ENCODE data around the gene GART. TPM values are rescaled to one million over a fixed set of nuclear protein-coding genes. Genes with fewer than 3 reads are reported as not detected.

Gene GART
- total and polyA plus RNA-seq, 2 experiments from 2014 or later = 54.6 to 61.8 TPM

- no peaks in the 10 kb centered on the region for H3K27me3 ChIP-seq (replicated peaks; ENCODE audit: insufficient read depth)
- H3K79me2 ChIP-seq (ENCODE audit: insufficient read depth) = no peaks in the 10 kb centered on the region
- 0 out of 2 replicates have a peak, but pooled peaks cover 3% of the 10 kb centered on the region for H3K4me1 ChIP-seq (ENCODE audit: insufficient read depth)
- no peak overlapping the region for H3K4me3 ChIP-seq
- H3K9me3 ChIP-seq (ENCODE audit: low read depth) = no peaks in the 10 kb centered on the region
- no peak overlapping the region for H3K9ac ChIP-seq
- TF ChIP-seq EZH2phosphoT487 (IDR thresholded peaks at IDR 0.05; ENCODE audit: insufficient read depth, low read depth) (no peak), EZH2 (IDR thresholded peaks at IDR 0.05; ENCODE audit: insufficient read depth, poor library complexity, severe bottlenecking) (no peak)
- no peaks in the 10 kb centered on the region for H3K9me2 ChIP-seq (ENCODE audit: insufficient read depth)
- no peak overlapping the region for H3K4me2 ChIP-seq (ENCODE audit: unreplicated experiment)
- H4K20me1 ChIP-seq (ENCODE audit: insufficient read depth) = no peaks in the 10 kb centered on the region
- WGBS, 2 experiments (ENCODE audit: low coverage in 1 of 2, low lambda C conversion rate in 2 of 2, missing lambda C conversion rate in 2 of 2) = 91 to 97% methylated on average over 5 of the region's 5 CpGs
- in situ Hi-C loops (cut with MboI) = no loop called here
- H3K27ac ChIP-seq = no peak overlapping the region
- peaks cover 11% of the 10 kb centered on the region for H3K36me3 ChIP-seq (ENCODE audit: low read depth)
- DNase-seq = no peak
- no peaks in the 10 kb centered on the region for H3F3A ChIP-seq (ENCODE audit: insufficient read depth)
- H2AFZ ChIP-seq = no peak overlapping the region
Measured at GRCh38 chr21:33461538-33462250, 80.2 kb downstream of the GART start.

- in situ Hi-C loops (cut with MboI) = no loop called here
- Histone ChIP-seq H3K4me3 (no peak overlapping the region), H3K9me2 (ENCODE audit: insufficient read depth) (no peaks in the 10 kb centered on the region), H3K79me2 (ENCODE audit: insufficient read depth) (no peaks in the 10 kb centered on the region), H3K27me3 (replicated peaks; ENCODE audit: insufficient read depth) (no peaks in the 10 kb centered on the region), H3K9ac (no peak overlapping the region), H3K27ac (no peak overlapping the region), H3K9me3 (ENCODE audit: low read depth) (no peaks in the 10 kb centered on the region), H3K4me1 (ENCODE audit: insufficient read depth) (0 out of 2 replicates have a peak, but pooled peaks cover 3% of the 10 kb centered on the region), H2AFZ (no peak overlapping the region), H3K36me3 (ENCODE audit: low read depth) (peaks cover 15% of the 10 kb centered on the region), H4K20me1 (ENCODE audit: insufficient read depth) (no peaks in the 10 kb centered on the region), H3K4me2 (ENCODE audit: unreplicated experiment) (no peak overlapping the region), H3F3A (ENCODE audit: insufficient read depth) (no peaks in the 10 kb centered on the region)
- TF ChIP-seq EZH2 (IDR thresholded peaks at IDR 0.05; ENCODE audit: insufficient read depth, poor library complexity, severe bottlenecking) (no peak), EZH2phosphoT487 (IDR thresholded peaks at IDR 0.05; ENCODE audit: insufficient read depth, low read depth) (no peak)
- 93 to 94% methylated on average over 3 of the region's 3 CpGs for WGBS, 2 experiments (ENCODE audit: low coverage in 1 of 2, low lambda C conversion rate in 2 of 2, missing lambda C conversion rate in 2 of 2)
- DNase-seq = peak; percentile 29
Measured at GRCh38 chr21:33458861-33459260, 83.1 kb downstream of the GART start.

- Histone ChIP-seq H3K4me1 (ENCODE audit: insufficient read depth) (peaks cover 8% of the 10 kb centered on the region), H3F3A (ENCODE audit: insufficient read depth) (no peaks in the 10 kb centered on the region), H3K27ac (no peak overlapping the region), H3K36me3 (ENCODE audit: low read depth) (peaks cover 15% of the 10 kb centered on the region), H2AFZ (no peak overlapping the region), H4K20me1 (ENCODE audit: insufficient read depth) (no peaks in the 10 kb centered on the region), H3K4me2 (ENCODE audit: unreplicated experiment) (no peak overlapping the region), H3K4me3 (no peak overlapping the region), H3K9ac (no peak overlapping the region), H3K9me2 (ENCODE audit: insufficient read depth) (no peaks in the 10 kb centered on the region), H3K79me2 (ENCODE audit: insufficient read depth) (no peaks in the 10 kb centered on the region), H3K9me3 (ENCODE audit: low read depth) (no peaks in the 10 kb centered on the region), H3K27me3 (replicated peaks; ENCODE audit: insufficient read depth) (no peaks in the 10 kb centered on the region)
- TF ChIP-seq EZH2phosphoT487 (IDR thresholded peaks at IDR 0.05; ENCODE audit: insufficient read depth, low read depth) (no peak), EZH2 (IDR thresholded peaks at IDR 0.05; ENCODE audit: insufficient read depth, poor library complexity, severe bottlenecking) (no peak)
- WGBS, 2 experiments (ENCODE audit: low coverage in 1 of 2, low lambda C conversion rate in 2 of 2, missing lambda C conversion rate in 2 of 2) = 92% methylated on average over 6 of the region's 6 CpGs
- in situ Hi-C loops (cut with MboI) = no loop called here
- no peak for DNase-seq
Measured at GRCh38 chr21:33455686-33456446, 86.1 kb downstream of the GART start.

Other genes with a start within 250 kb of the GART start
- gene IFNAR1, start 217.1 kb downstream of the GART start, total RNA-seq (2014; rRNA removed; shearing (Covaris generic)) = 19.1 and 24.0 TPM in 2 replicates
- 55.9 and 65.1 TPM in 2 replicates for gene IFNAR1, start 217.1 kb downstream of the GART start, polyA plus RNA-seq (2016; fragmentation: Nextera tagmentation; extraction: Ambion mirVana)
- 92.8 and 98.3 TPM in 2 replicates for gene IFNGR2, start 138.7 kb downstream of the GART start, total RNA-seq (2014; rRNA removed; shearing (Covaris generic))
- 113 and 116 TPM in 2 replicates for gene IFNGR2, start 138.7 kb downstream of the GART start, polyA plus RNA-seq (2016; fragmentation: Nextera tagmentation; extraction: Ambion mirVana)
- 35.1 and 37.8 TPM in 2 replicates for gene TMEM50B, start 62.1 kb downstream of the GART start, total RNA-seq (2014; rRNA removed; shearing (Covaris generic))
- gene TMEM50B, start 62.1 kb downstream of the GART start, polyA plus RNA-seq (2016; fragmentation: Nextera tagmentation; extraction: Ambion mirVana) = 43.9 and 45.1 TPM in 2 replicates
- 0.38 and 2.4 TPM in 2 replicates for gene DNAJC28, start 50.4 kb downstream of the GART start, total RNA-seq (2014; rRNA removed; shearing (Covaris generic))
- 2.0 TPM in 2 replicates for gene DNAJC28, start 50.4 kb downstream of the GART start, polyA plus RNA-seq (2016; fragmentation: Nextera tagmentation; extraction: Ambion mirVana)
- gene SON, start 921 bp upstream of the GART start, total RNA-seq (2014; rRNA removed; shearing (Covaris generic)) = 106 and 109 TPM in 2 replicates
- gene SON, start 921 bp upstream of the GART start, polyA plus RNA-seq (2016; fragmentation: Nextera tagmentation; extraction: Ambion mirVana) = 303 and 336 TPM in 2 replicates
- gene DONSON, start 46.6 kb upstream of the GART start, total RNA-seq (2014; rRNA removed; shearing (Covaris generic)) = 13.2 and 18.2 TPM in 2 replicates
- 14.1 and 16.8 TPM in 2 replicates for gene DONSON, start 46.6 kb upstream of the GART start, polyA plus RNA-seq (2016; fragmentation: Nextera tagmentation; extraction: Ambion mirVana)
- gene CRYZL1, start 99.6 kb upstream of the GART start, total RNA-seq (2014; rRNA removed; shearing (Covaris generic)) = 13.6 and 18.3 TPM in 2 replicates
- gene CRYZL1, start 99.6 kb upstream of the GART start, polyA plus RNA-seq (2016; fragmentation: Nextera tagmentation; extraction: Ambion mirVana) = 35.7 and 37.4 TPM in 2 replicates
- 35.5 and 43.4 TPM in 2 replicates for gene ITSN1, start 100.4 kb upstream of the GART start, total RNA-seq (2014; rRNA removed; shearing (Covaris generic))
- 48.2 and 57.1 TPM in 2 replicates for gene ITSN1, start 100.4 kb upstream of the GART start, polyA plus RNA-seq (2016; fragmentation: Nextera tagmentation; extraction: Ambion mirVana)

All from GM23248 (cell line).